Panc1 (cell line): ENCODE results near the gene TMED7. TPM values are rescaled to one million over a fixed set of nuclear protein-coding genes. Genes with fewer than 3 reads are reported as not detected.

Experiments
- ATAC-seq: fragments of 200-7000 bp; cut with Tn5 transposase; 2 replicates; pipeline ENCODE4 v1.9.1; 2020; ENCODE audit warnings: mild to moderate bottlenecking, moderate library complexity
- BruUV-seq: library from RNA; stranded (reverse); fragments of 400-500 nt; replicated peaks from 2 replicates; lab custom pipeline; 2021; lab: Mats Ljungman, UMichigan
- CTCF ChIA-PET: fragments of 300-600 bp; sonication (Branson Sonifier 250); formaldehyde crosslinking; loops from one replicate; lab custom pipeline; 2022; ENCODE audit warnings: antibody characterized with exemption; lab: Charles Lee
- POLR2A ChIA-PET: fragments of 300-600 bp; sonication (Branson Sonifier 250); formaldehyde crosslinking; loops from one replicate; lab custom pipeline; 2022; ENCODE audit warnings: antibody characterized with exemption; lab: Charles Lee
- DNase-seq: peaks from one replicate; pipeline ENCODE4 v3.0.0-alpha.2; 2010; ENCODE audit warnings: low read depth, low spot score
- H3K27ac ChIP-seq: 2 replicates; pipeline ENCODE4 v1.5.1; 2011; ENCODE audit warnings: mild to moderate bottlenecking, low read length, inconsistent platforms
- H3K27me3 ChIP-seq: fragments of 200-500 bp; sonication (Bioruptor generic); 2 replicates; pipeline ENCODE4 v1.6.0; 2014; ENCODE audit warnings: low read length, inconsistent platforms; ENCODE audit not compliant: control insufficient read depth, insufficient read depth
- H3K36me3 ChIP-seq: fragments of 200-500 bp; sonication (Bioruptor generic); 2 replicates; pipeline ENCODE4 v1.5.1; 2014; ENCODE audit warnings: inconsistent platforms, mild to moderate bottlenecking, low read length, moderate library complexity; ENCODE audit not compliant: control insufficient read depth, insufficient read depth
- H3K4me1 ChIP-seq: 2 replicates; pipeline ENCODE4 v1.5.1; 2011; ENCODE audit warnings: inconsistent platforms, mild to moderate bottlenecking, low read length, moderate library complexity; ENCODE audit not compliant: control insufficient read depth, insufficient read depth
- H3K4me3 ChIP-seq, 2 experiments: 2 replicates each; pipeline ENCODE4 v1.5.1; 2011 to 2012; ENCODE audit warnings: low read depth in 2 of 2, low read length in 2 of 2, mild to moderate bottlenecking in 2 of 2, inconsistent platforms in 1 of 2, moderate library complexity in 1 of 2
- H3K9me3 ChIP-seq: fragments of 200-500 bp; sonication (Bioruptor generic); 2 replicates; pipeline ENCODE4 v1.5.1; 2014; ENCODE audit warnings: low read depth, mild to moderate bottlenecking, inconsistent platforms, low read length, moderate library complexity; ENCODE audit not compliant: control insufficient read depth, insufficient read depth
- CTCF ChIP-seq: fragments of 450-650 bp; IDR thresholded peaks from 2 replicates; pipeline ENCODE4 v1.5.1; 2017; ENCODE audit warnings: mild to moderate bottlenecking
- POLR2AphosphoS5 ChIP-seq: IDR thresholded peaks from 2 replicates; pipeline ENCODE4 v1.6.1; 2012; ENCODE audit warnings: mild to moderate bottlenecking, low read depth, low read length, moderate library complexity
- REST ChIP-seq, 2 experiments: IDR thresholded peaks; 2 replicates each; pipeline ENCODE4 v1.6.1; 2011 to 2012; ENCODE audit warnings: low read depth in 2 of 2, control low read depth in 1 of 2, low read length in 1 of 2, mild to moderate bottlenecking in 1 of 2, moderate library complexity in 1 of 2; ENCODE audit not compliant: insufficient read depth in 1 of 2
- SIN3A ChIP-seq: IDR thresholded peaks from 2 replicates; pipeline ENCODE4 v1.6.1; 2012; ENCODE audit warnings: low read depth, mild to moderate bottlenecking, low read length, moderate library complexity, borderline replicate concordance; ENCODE audit not compliant: insufficient read depth
- TCF7L2 ChIP-seq: IDR thresholded peaks from 2 replicates; pipeline ENCODE4 v1.6.1; 2011; ENCODE audit warnings: mild to moderate bottlenecking, low read depth, low read length, inconsistent platforms
- in situ Hi-C: cut with HindIII; loops from 2 replicates; pipeline ENCODE4 v1.10.0; 2016; ENCODE audit warnings: low sequenced_read_pairs, low pct_unique_long_range_greater_than_20kb
- intact Hi-C: fragments of 100-400 bp; cut with micrococcal nuclease; formaldehyde crosslinking; loops from one replicate; pipeline ENCODE4 v1.10.0; 2022; ENCODE audit not compliant: unreplicated experiment
- total RNA-seq: library from RNA; stranded (reverse); gene quantifications from one replicate; pipeline ENCODE4 v1.2.1, GENCODE V29; 2021; ENCODE audit not compliant: unreplicated experiment

The TMED7 gene
- total RNA-seq, 1 experiment from 2014 or later = 113 TPM

GRCh38 chr5:115575167-115576070 lies 50.4 kb downstream of the TMED7 start:
- no peaks in the 10 kb centered on the region for H3K9me3 ChIP-seq
- TF ChIP-seq CTCF (no peak), SIN3A (no peak), TCF7L2 (no peak), REST (IDR thresholded peaks at IDR 0.05; ENCODE audit: insufficient read depth in 1 of 2, low read depth in 2 of 2, low read length in 1 of 2) (no peak), POLR2AphosphoS5 (no peak)
- in situ Hi-C loops (no loop called here), intact Hi-C loops (no loop called here)
- H3K4me1 ChIP-seq = no peaks in the 10 kb centered on the region; the same call in 1 of the 2 replicates
- ATAC-seq (no peak), DNase-seq (no peak)
- POLR2A ChIA-PET = no interaction called here
- no TSS peak for BruUV-seq
- no peak overlapping the region for H3K4me3 ChIP-seq
- no peak overlapping the region for H3K27ac ChIP-seq
- H3K27me3 ChIP-seq = no peaks in the 10 kb centered on the region
- no peaks in the 10 kb centered on the region for H3K36me3 ChIP-seq
- CTCF ChIA-PET = interaction anchor here (0.7 to 2.9 kb wide), 5 partner anchors 161 to 266 kb away, joined by 3 to 28 read pairs (median 5); no protein-coding TSS in a partner anchor

GRCh38 chr5:115573133-115573532 lies 52.7 kb downstream of the TMED7 start:
- ATAC-seq (no peak), DNase-seq (no peak)
- BruUV-seq = no TSS peak
- Histone ChIP-seq H3K4me3 (no peak overlapping the region), H3K27ac (no peak overlapping the region), H3K4me1 (no peaks in the 10 kb centered on the region; the same call in 1 of the 2 replicates), H3K9me3 (no peaks in the 10 kb centered on the region), H3K36me3 (no peaks in the 10 kb centered on the region), H3K27me3 (no peaks in the 10 kb centered on the region)
- in situ Hi-C loops (no loop called here), intact Hi-C loops (no loop called here)
- POLR2A ChIA-PET = no interaction called here
- CTCF ChIA-PET = interaction anchor here (2.9 kb wide), 1 partner anchor 264 kb away, joined by 28 read pairs; no protein-coding TSS in a partner anchor
- TF ChIP-seq CTCF = no peak
- TF ChIP-seq REST (IDR thresholded peaks at IDR 0.05; ENCODE audit: insufficient read depth in 1 of 2, low read depth in 2 of 2, low read length in 1 of 2) = no peak
- no peak for TF ChIP-seq SIN3A
- TF ChIP-seq POLR2AphosphoS5 = no peak
- TF ChIP-seq TCF7L2 = no peak
